ENCODE data around the gene PAPOLG.

PAPOLG gene

GRCh38 chr2:60739156-60739555 is 16.9 kb upstream of the PAPOLG start:
- in situ Hi-C loops (cut with HindIII; ENCODE audit: low pct_ligation_motif_present, low sequenced_read_pairs), result no loop called here
- no peak for DNase-seq
- no peak overlapping the region for H3K27ac ChIP-seq
- H3K36me3 ChIP-seq (replicated peaks), result no peaks in the 10 kb centered on the region
- peaks cover 5% of the 10 kb centered on the region for H3K27me3 ChIP-seq (replicated peaks)
- TF ChIP-seq CTCF (IDR thresholded peaks at IDR 0.05; ENCODE audit: low read depth, low read length, missing control alignments), result no peak
- no peak overlapping the region for H3K4me3 ChIP-seq (ENCODE audit: low read depth, low read length)

- H3K4me3 ChIP-seq (ENCODE audit: low read depth, low read length), result no peak overlapping the region
- in situ Hi-C loops (cut with HindIII; ENCODE audit: low pct_ligation_motif_present, low sequenced_read_pairs), result no loop called here
- H3K27ac ChIP-seq, result no peak overlapping the region
- TF ChIP-seq CTCF (IDR thresholded peaks at IDR 0.05; ENCODE audit: low read depth, low read length, missing control alignments), result no peak
- no peaks in the 10 kb centered on the region for H3K36me3 ChIP-seq (replicated peaks)
- no peak for DNase-seq
- no peaks in the 10 kb centered on the region for H3K27me3 ChIP-seq (replicated peaks)
Measured at GRCh38 chr2:60741576-60741975, 14.5 kb upstream of the PAPOLG start.

- no peaks in the 10 kb centered on the region for H3K36me3 ChIP-seq (replicated peaks)
- no peak overlapping the region for H3K27ac ChIP-seq
- in situ Hi-C loops (cut with HindIII; ENCODE audit: low pct_ligation_motif_present, low sequenced_read_pairs), result no loop called here
- DNase-seq, result no peak
- H3K27me3 ChIP-seq (replicated peaks), result no peaks in the 10 kb centered on the region
- TF ChIP-seq CTCF (IDR thresholded peaks at IDR 0.05; ENCODE audit: low read depth, low read length, missing control alignments), result no peak
- no peak overlapping the region for H3K4me3 ChIP-seq (ENCODE audit: low read depth, low read length)
Measured at GRCh38 chr2:60742419-60742818, 13.6 kb upstream of the PAPOLG start.

GRCh38 chr2:60745330-60745729 is 10.7 kb upstream of the PAPOLG start:
- Histone ChIP-seq H3K4me3 (ENCODE audit: low read depth, low read length) (no peak overlapping the region), H3K27ac (no peak overlapping the region), H3K27me3 (replicated peaks) (no peaks in the 10 kb centered on the region), H3K36me3 (replicated peaks) (no peaks in the 10 kb centered on the region)
- DNase-seq, result no peak
- in situ Hi-C loops (cut with HindIII; ENCODE audit: low pct_ligation_motif_present, low sequenced_read_pairs), result no loop called here
- no peak for TF ChIP-seq CTCF (IDR thresholded peaks at IDR 0.05; ENCODE audit: low read depth, low read length, missing control alignments)

- no peak overlapping the region for H3K4me3 ChIP-seq (ENCODE audit: low read depth, low read length)
- H3K27me3 ChIP-seq (replicated peaks), result no peaks in the 10 kb centered on the region
- DNase-seq, result no peak
- no peaks in the 10 kb centered on the region for H3K36me3 ChIP-seq (replicated peaks)
- no peak overlapping the region for H3K27ac ChIP-seq
- in situ Hi-C loops (cut with HindIII; ENCODE audit: low pct_ligation_motif_present, low sequenced_read_pairs), result no loop called here
- no peak for TF ChIP-seq CTCF (IDR thresholded peaks at IDR 0.05; ENCODE audit: low read depth, low read length, missing control alignments)
Measured at GRCh38 chr2:60745761-60746160, 10.3 kb upstream of the PAPOLG start.

GRCh38 chr2:60746318-60746717 is 9.8 kb upstream of the PAPOLG start:
- Histone ChIP-seq H3K27me3 (replicated peaks) (no peaks in the 10 kb centered on the region), H3K4me3 (ENCODE audit: low read depth, low read length) (no peak overlapping the region), H3K27ac (no peak overlapping the region), H3K36me3 (replicated peaks) (no peaks in the 10 kb centered on the region)
- no peak for TF ChIP-seq CTCF (IDR thresholded peaks at IDR 0.05; ENCODE audit: low read depth, low read length, missing control alignments)
- DNase-seq, result no peak
- in situ Hi-C loops (cut with HindIII; ENCODE audit: low pct_ligation_motif_present, low sequenced_read_pairs), result no loop called here

Data from brain microvascular endothelial cell (primary cell).